GM19438 (cell line): ENCODE measurements around the gene IL7R.
"Not testable (repeated sequence)": the region's sequence is repeated elsewhere in the genome, so short reads cannot be mapped to it uniquely, and the experiment has no call there.

Experiments used
- ATAC-seq: cut with Tn5 transposase; IDR thresholded peaks from one replicate; pipeline ENCODE4 v1.9.1; 2021; ENCODE audit warnings: low read depth; ENCODE audit not compliant: unreplicated experiment

Gene IL7R

DNA sequence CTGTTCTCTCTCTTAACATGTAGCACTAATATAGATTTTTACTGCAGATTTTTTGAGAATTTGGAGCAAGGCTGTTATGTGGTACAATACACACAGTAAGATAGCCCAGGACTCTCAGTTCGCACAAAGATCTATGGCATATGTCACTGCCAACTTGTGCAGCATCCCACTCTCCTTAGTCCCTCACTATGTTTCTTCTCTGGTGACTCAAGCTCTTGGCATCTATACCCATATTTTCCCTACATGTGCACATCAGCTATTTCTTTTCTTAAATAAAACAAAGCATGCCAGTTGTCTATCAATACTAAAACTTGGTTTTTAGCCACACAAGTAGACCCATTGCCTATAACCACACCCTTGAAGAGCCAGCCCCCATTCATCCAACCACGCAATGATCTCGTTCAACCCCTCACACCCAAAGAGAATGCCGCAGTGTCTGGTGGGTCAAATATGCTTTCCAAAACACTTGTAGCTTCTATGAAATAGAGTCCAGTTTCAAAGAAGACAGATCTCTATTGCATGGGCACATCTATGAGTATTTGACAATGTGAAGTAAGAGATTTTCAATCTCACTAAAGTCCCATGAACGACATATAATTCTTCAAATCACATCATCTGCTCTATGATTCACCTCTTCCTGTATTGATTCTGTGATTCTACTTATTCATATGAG is 18.2 kb upstream of the IL7R start:
- no peak for ATAC-seq

DNA sequence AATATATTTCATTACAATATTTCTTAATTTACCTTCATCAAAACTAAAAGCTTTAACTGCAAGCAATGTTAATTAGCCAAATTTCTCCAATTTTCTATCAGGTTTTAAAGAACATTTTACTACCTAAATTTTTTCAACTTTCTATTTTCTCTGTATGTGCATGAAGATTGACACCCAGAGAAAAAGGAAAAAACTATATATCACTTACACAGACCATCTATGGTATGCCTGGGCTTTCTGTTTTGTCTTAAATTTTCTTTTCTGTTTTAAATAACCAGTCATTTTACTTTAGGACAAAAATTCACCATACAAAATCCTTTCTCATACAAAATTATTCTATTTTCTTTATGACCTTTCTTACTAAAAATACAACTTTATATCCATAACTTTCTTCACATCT is 13.8 kb upstream of the IL7R start:
- no peak for ATAC-seq

DNA sequence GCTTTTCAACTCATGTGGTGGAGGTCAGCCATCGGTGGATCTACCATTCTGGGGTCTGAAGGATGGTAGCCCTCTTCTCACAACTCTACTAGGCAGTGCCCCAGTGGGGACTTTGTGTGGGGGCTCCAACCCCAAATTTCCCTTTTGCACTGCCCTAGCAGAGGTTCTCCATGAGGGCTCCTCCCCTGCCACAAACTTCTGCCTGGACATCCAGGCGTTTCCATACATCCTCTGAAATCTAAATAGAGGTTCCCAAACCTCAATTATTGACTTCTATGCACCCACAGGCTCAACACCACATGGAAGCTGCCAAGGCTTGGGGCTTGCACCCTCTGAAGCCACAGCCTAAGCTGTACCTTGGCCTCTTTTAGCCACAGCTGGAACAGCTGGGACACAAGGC is 11.2 kb upstream of the IL7R start:
- not testable (repeated sequence) for ATAC-seq

DNA sequence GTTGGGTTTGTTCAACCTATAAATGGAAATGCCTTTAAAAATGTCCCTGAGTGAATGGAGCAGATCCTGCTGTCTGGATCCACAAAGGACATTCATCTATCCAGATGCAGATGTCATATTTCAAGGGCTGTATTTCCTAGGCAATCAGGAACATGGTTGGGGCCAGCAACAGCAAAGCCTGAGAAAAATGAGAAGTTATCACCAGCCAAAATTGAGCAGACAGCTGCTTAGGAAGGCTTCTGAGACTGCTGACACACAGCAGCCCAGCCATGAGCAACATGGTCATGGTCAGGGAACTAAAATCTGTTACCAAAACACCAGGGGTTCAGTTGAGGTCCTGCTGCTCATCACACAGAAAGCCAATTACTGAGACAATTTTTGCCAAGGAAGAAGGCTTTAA is 9.2 kb upstream of the IL7R start:
- ATAC-seq = no peak

DNA sequence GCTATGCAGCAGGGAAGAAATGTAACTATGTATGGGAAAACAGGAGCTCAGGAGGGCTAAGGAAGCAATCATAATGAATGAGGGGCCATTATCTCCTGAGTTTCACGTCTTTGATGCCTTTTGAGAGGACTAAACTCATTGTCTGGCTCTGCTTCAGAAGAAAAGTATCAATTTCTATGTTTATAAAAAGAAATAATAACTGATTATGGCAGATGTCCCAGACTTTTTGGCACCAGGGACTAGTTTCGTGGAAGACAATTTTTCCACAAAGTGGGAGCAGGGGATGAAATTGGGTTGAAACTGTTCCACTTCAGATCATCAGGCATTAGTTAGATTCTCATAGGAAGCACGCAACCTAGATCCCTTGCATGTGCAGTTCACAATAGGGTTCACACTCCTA is 8.7 kb upstream of the IL7R start:
- no peak for ATAC-seq

DNA sequence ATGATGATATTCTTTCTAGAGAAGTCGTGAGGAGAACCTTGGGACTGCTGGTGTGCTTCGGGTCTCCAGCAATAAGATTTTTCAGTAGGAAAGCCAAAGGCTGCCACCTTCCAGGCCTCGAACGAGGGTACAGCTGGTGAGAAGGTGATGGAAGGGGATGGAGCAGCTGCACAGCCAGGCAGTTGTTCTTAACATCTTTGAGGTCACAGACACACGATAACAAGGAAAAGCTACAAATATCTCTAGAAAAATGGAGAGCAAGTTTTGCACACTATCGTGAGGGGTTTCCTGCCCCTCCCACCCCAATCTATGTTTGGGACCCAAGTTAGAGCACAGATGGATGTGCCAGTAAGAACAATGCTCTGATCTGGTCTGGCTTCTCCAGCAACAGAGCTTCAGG is 6.8 kb upstream of the IL7R start:
- no peak for ATAC-seq

DNA sequence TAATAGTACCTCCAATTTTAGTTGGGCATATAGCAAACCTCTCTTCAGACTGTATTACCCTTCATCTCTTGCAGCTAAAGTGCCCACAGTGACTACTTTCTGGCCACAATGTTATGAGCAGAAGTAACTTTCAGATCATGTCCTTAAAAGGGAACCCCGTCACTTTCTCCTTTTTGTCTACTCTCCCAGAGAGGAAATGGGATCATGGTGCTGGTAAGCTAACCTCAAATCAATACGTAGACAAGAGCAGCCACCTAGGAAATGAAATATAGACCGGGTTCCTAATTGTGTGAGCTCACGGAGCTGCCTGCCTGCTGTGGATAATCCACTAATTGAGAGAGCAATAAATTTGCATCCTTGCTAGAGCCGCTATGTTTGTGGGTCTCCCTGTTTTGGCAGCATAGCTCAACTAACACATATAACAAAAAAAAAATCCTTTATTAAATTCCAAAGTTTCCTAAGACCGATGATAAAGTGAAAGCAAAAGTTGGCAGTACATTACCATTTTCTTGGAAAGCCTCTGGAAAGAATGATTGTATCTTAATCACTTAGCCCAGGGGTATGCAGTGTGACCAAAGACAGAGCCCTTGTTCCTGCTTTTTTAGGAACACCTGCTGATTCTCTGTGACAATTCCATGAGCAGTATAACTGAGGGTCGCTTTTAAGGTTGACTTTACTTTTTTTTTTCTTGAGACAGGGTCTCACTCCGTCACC is 5.6 kb upstream of the IL7R start:
- no peak for ATAC-seq

DNA sequence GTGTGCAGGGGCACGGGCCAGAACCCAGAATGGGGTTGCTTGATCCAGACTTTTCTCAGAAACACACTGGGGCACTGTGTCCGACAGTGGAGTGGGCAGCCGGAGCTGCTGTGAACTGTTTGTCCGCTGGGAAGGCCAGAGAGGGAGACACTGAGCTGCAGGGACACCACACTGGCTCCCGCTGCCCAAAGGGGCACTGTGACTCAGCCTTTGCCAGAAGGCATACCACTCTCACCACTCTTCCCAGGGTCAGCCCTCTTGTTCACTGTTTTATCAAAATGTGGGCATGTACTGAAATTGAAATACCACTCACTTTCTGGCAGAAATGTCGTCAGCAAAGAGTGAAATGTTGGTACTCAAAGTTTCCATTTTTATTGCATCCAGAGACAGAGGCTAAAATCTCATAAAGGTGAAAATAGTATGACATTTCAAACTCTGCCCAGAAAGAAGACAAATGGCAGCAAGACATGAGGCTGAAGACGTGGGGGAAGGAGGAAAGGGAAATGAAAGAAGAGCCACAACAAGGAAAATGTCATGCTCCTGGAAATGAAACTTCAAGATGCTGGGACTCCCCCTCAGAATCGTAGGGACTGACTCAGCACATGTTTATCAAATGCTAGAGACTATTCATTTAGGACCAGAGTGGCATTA is 4.5 kb upstream of the IL7R start:
- ATAC-seq = no peak

DNA sequence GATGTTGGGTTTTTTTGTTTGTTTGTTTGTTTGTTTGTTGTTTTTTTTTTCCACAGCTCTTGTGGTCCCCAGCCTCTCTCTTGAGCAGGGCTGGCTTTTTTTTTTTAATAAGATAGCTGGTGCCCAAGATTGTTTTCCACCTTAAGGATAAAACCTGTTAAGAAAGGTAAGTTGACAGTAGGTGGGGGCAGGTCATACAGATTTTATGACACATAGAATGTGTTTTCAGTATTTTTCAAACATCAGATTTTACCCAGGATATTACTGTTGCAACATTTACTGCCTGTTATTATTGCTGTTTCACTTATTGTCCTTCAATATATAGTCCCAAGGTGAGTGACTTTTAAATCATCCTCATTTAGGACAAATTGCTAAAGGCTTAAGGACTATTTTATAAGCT is 3.9 kb upstream of the IL7R start:
- ATAC-seq = no peak

DNA sequence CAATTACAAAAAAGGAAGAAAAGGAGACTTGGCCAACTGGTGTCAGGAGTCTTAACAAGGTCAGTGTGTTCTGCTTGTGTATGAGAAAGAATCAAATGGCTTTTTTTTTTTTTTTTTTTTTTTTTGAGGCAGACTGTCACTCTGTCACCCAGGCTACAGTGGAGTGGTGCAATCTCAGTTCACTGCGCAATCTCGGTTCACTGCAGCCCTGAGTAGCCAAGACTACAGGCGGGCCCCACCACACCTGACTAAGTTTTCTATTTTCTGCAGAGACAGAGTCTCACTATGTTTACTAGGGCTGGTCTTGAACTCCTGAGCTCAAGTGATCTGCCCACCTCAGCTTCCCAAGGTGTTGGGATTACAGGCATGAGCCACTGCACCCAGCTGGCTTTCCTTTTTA is 3.1 kb upstream of the IL7R start:
- ATAC-seq = no peak

DNA sequence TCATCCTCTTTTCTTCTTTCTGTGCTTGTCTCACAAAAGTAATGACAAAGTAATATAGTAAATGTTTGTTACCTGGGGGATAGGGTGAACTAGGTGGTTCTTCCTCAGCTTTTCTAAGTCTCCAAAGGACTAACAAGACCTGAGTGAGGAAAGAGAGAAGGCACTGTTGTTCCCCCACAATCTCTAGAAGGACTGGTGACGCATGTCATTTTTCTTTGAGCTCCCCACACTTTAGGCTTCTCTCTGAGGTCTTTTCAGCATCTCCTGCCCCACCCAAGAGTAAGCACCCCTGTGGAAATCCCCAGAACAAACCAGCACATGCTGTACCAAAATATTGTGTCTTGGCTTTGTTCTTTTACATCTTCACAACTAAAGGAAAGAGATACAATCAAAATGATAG is 2.4 kb upstream of the IL7R start:
- ATAC-seq = no peak

DNA sequence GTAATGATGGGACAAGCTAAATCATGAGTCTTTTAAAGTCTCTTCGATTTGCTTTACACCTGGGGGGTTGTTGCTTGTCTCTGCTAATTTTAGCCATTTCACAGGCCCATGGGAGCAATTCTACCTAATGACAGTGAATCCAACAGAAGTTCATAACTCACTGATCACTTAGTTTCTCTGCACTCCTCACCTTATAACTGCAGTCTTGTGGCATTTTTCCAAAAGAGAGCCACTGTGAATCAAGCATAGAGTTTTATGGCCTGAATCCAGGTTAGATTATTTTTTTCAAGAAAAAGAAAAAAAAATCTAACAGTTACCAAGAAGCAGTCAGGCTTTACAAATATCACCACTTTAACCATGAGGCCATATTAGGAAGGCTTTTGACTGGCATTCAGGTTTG is 1.5 kb upstream of the IL7R start:
- no peak for ATAC-seq

DNA sequence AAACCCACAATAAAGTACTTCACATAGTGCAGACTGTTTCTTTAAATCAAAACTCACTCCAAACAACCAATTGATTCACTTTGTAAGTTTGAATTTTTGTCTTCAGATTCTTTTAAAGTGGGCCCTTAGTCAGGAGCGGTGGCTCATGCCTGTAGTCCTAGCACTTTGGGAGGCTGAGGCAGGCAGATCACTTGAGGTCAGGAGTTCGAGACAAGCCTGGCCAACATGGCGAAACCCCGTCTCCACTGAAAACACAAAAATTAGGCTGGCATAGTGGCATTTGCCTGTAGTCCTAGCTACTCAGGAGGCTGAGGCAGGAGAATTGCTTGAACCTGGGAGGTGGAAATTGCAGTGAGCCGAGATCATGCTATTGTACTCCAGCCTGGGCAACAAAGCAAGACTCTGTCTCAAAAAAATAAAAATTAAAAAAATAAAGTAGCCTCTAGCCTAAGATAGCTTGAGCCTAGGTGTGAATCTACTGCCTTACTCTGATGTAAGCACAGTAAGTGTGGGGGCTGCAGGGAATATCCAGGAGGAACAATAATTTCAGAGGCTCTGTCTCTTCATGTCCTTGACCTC is 416 bp upstream of the IL7R start:
- not testable (repeated sequence) for ATAC-seq

DNA sequence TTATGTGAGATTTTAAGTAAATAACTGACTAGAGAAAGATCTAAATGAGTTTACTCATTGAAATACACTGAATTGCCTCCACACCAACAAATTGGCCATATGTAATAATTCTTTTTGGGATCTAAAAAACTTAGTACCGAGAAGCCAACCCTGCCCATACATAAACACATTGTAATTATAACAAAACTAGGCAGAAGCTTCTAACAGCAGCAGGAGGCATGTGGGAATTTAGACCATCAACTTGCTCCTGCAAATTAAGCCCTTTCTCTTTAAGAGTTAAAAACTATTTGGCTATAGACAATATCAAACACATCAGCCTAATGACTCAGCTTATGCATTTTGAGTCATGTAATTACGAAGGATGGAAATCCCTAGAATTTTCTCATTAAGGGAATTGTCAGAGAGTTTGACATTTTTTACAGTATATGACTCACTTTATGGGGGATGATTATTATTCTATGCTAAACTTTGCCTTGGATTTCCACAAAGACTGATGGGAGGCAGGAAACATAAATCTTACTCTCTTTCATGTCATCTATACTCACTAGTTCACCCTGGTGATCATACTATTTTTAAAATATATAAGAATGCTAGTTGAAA is 1.0 kb downstream of the IL7R start:
- ATAC-seq = no peak

DNA sequence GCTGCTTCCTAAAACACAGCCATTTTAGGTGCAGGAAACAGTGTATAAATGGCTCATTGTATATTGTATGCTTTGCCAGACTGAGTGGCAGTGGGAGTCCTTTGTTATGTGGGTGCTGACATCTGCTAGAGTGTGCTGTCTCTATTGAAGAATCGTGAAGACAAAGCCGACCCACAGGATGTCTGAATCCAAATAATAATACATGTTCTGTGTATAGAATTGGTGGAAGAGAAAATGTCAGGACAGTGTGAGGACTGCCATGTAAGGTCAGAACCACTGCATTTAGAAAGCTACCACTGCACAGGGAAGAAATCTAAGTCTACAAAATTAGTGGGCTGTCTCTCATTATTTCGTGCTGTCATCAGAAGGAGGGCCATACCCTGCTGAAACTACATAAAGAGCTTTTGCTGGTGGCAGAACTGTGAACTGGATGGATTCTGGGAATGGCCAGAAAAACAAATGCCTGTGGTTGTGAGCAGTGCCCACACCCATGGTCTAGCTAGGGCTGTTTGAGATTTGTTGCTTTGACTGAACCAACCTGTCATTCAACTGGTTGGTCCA is 2.5 kb downstream of the IL7R start:
- ATAC-seq = no peak

DNA sequence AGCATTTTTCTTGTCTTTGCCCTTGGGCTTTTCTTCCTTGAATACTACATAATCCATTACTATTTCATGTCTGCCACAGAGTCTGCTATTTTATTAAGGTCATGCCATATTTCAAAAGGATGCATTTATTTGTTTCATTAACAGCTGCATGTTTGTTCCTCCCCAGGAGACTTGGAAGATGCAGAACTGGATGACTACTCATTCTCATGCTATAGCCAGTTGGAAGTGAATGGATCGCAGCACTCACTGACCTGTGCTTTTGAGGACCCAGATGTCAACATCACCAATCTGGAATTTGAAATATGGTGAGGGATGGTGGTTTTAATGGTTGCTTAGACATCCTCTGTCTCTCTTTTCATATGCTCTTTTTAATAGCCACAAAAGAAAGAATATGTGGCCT is 4.0 kb downstream of the IL7R start:
- no peak for ATAC-seq

DNA sequence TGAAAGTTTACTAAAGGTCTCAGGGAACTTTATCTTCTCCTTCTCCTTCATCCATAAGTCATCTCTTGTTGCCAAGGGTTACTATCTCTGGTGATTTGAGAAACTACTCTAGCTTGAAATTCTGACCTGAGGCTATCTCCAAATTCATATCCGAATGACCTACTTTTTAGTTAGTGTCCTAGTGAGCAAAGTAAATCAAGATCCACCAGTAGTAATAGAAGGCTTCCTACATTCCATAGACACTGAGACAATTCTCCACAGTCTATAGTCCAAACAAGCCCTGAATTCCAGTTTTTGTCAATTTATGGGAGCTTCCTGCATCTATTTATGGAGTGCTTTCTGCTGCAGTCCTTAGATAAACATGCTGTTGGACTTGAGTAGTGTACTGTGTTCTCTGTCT is 5.0 kb downstream of the IL7R start:
- no peak for ATAC-seq

DNA sequence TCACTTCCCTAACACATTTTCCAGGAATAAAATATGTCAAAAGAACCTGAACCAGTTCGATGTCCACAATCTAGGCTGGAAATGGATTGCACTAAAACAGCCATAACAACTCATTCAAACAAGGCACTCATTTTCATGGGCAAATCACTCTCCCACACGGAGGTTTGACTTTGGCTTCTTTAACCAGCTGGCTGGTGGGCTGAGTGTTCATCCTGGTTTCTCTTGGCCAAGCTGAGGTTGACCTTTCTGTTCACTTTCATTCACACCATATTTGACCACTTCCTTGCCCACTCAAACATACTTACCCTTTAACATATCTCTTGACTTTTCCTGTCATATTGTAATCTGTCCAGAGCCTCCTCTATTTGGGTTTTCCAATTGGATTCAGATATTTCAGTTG is 5.4 kb downstream of the IL7R start:
- no peak for ATAC-seq

DNA sequence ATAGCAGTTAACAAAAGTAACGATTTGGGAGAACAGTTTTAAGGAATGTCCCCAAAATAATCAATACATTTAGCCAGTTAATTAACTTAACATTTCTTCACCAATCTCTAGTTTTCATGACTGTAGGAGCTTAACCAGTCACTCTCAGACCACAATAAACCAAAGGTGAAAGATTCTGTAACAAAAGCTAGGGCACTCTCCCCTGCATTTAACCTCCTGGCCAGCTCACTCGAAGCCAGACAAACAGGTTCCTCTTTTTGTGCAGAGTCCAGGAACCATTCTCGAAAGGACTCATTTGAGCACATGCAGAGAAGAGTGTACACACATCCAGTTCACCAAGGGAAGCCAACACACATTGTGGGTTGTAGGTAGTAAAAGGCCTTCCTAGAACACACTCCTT is 6.5 kb downstream of the IL7R start:
- no peak for ATAC-seq

DNA sequence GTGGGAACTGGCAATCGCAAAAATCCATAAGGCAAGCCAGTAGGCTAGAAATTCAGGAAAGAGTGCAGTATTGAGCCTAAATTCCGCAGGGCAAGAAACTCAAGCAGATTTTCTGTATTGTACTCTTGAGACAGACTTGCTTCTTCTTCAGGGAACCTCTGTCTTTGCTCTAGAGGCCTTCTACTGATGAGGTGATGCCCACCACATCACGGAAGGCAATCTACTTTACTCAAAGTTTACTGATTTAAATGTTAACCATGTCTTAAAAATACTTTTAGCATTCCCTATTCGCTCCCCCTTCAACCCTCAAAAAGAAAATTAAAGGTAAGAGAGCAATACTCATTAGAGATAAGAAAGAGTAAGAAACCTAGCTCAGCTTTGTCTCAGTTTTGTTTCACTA is 11.3 kb downstream of the IL7R start:
- no peak for ATAC-seq

DNA sequence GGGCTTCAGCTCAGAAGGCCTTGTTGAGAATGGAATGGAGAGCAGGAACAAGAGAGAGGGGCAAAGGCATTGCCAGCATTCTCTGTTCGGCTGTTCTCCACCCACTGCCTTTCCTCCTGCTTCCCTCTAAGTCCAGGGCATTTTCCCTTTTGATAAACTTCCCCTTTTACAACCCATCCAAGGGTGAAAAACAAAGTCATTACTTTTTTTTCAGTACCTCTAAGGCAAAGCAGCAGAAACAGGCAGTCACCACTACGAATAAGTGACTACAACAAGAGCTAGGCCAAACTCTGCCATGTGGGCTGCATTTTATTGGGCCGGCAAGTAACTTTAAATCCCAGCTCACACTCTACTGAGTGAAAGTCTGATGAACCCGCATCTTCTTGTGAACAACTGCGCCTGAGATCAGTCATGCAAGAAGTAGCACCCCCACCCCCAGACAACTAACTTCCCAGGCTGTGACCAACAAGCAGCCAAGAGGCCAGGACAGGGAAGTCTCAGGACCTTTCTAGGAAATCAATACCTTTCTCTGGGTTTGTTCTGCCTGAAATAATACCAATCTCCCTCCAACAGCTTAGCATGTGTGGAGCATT is 13.1 kb downstream of the IL7R start:
- no peak for ATAC-seq
